Measurements from ENCODE around the gene CACNA2D4.

Gene CACNA2D4

DNA sequence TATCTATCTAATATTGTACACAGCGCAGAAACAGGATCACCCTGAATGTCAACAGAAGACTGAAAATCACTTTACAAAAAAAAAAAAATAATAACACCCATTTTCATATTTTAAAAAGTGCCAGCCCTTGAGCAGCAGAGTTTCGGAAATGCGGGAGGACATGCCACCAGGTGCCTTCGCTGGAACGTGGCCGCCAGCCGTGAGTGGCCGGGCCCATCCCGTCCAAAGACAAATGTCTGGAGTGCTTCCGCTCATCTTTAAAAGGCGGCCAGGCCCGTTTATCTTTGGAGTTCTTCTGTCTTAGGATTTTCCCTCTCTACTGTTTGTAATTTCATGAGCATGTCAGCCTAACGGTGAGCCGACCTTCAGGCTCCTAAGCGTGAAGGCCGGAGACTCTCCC lies 54.6 kb downstream of the CACNA2D4 start:
- DNase-seq (ENCODE audit: low read depth): no peak
- in situ Hi-C loops (cut with HindIII; ENCODE audit: low sequenced_read_pairs): no loop called here
- no peak overlapping the region for H3K4me3 ChIP-seq (ENCODE audit: low read depth, low read length)
- TF ChIP-seq, protein P1, sequence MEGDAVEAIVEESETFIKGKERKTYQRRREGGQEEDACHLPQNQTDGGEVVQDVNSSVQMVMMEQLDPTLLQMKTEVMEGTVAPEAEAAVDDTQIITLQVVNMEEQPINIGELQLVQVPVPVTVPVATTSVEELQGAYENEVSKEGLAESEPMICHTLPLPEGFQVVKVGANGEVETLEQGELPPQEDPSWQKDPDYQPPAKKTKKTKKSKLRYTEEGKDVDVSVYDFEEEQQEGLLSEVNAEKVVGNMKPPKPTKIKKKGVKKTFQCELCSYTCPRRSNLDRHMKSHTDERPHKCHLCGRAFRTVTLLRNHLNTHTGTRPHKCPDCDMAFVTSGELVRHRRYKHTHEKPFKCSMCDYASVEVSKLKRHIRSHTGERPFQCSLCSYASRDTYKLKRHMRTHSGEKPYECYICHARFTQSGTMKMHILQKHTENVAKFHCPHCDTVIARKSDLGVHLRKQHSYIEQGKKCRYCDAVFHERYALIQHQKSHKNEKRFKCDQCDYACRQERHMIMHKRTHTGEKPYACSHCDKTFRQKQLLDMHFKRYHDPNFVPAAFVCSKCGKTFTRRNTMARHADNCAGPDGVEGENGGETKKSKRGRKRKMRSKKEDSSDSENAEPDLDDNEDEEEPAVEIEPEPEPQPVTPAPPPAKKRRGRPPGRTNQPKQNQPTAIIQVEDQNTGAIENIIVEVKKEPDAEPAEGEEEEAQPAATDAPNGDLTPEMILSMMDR (IDR thresholded peaks at IDR 0.05; ENCODE audit: low read depth, low read length, missing control alignments): no peak

DNA sequence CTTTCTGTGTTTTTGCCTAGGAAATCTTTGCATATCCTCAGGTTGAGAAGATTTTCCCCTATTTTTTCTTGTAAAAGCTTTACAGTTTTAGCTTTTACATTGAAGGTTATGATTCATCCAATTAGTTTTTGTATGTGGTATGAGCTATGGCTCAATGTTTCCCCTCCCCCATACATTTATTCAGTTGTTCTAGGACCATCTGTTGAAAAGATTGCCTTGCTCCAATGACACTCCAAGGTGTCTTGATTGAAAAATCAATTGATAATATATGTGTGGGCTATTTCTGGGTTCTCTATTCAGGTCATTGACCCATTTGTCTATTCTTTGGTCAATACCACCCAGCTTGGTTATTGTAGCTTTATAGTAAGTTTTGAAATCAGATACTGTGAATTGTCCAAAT lies 55.5 kb downstream of the CACNA2D4 start:
- in situ Hi-C loops (cut with HindIII; ENCODE audit: low sequenced_read_pairs): no loop called here
- TF ChIP-seq, protein P1 (IDR thresholded peaks at IDR 0.05; ENCODE audit: low read depth, low read length, missing control alignments): no peak

DNA sequence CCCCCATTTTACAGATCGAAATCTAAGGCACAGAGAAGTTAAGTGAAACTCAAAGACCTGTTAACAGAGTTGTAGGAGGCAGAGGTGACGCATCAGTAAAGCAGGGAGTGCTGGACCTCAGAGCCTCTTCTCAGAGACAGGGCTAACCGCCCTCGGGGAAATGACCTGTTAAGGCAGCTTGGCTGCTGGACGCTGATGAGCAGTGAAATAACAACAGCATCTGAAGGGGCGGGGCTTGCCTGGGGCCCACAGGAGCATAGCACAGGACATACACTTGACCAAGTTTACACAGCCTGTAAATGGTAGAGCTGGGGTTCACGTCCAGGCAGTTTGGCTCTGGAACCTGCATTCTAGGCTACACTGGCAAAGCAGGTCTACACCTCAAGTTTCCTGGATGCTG lies 58.8 kb downstream of the CACNA2D4 start:
- no peak for DNase-seq (ENCODE audit: low read depth)
- in situ Hi-C loops (cut with HindIII; ENCODE audit: low sequenced_read_pairs): no loop called here
- TF ChIP-seq, protein P1 (IDR thresholded peaks at IDR 0.05; ENCODE audit: low read depth, low read length, missing control alignments): no peak
- H3K4me3 ChIP-seq (ENCODE audit: low read depth, low read length): no peak overlapping the region

More for the DNA sequence above, 55.5 kb downstream of the CACNA2D4 start:
- no peak overlapping the region for H3K4me3 ChIP-seq (ENCODE audit: low read depth, low read length)
- DNase-seq (ENCODE audit: low read depth): no peak

DNA sequence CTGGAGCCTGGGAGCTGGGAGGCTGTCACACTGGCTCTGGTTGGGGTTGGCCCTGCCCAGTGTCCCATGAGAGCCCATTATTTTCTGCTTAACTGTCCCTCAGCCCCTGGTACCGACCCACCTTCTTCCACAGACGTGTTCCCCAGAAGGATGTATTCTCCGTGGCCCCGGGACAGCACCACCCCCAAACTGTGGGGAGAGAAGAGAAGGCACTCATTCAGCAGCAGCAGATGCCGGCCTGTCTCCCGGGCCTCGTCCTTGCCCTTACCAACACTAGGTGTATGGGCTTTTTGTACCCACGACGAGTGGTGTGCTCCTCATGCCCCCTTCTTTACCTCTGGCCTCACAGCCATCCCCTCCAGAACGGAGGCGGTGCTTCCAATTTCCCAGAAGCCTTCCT lies 60.0 kb downstream of the CACNA2D4 start:
- TF ChIP-seq, protein P1 (IDR thresholded peaks at IDR 0.05; ENCODE audit: low read depth, low read length, missing control alignments): no peak
- in situ Hi-C loops (cut with HindIII; ENCODE audit: low sequenced_read_pairs): no loop called here
- no peak overlapping the region for H3K4me3 ChIP-seq (ENCODE audit: low read depth, low read length)
- DNase-seq (ENCODE audit: low read depth): no peak

DNA sequence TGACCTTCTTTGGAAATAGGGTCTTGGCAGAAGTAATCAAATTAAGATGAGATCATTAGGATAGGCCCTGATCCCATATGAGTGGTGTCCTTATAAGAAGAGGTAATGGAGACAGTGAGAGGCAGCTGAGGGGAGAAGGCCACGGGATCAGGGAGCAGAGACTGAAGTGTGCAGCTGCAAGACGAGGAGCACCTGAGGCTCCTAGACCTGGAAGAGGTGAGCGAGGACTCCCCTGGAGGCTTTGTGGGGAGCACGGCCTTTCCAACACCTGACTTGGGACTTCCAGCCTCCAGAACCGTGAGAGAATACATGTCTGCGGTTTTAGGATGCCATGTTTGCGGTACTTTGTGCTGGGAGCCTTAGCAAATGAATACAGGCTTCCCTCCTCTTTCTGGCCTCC lies 60.6 kb downstream of the CACNA2D4 start:
- TF ChIP-seq, protein P1 (IDR thresholded peaks at IDR 0.05; ENCODE audit: low read depth, low read length, missing control alignments): no peak
- no peak overlapping the region for H3K4me3 ChIP-seq (ENCODE audit: low read depth, low read length)
- in situ Hi-C loops (cut with HindIII; ENCODE audit: low sequenced_read_pairs): no loop called here
- no peak for DNase-seq (ENCODE audit: low read depth)

DNA sequence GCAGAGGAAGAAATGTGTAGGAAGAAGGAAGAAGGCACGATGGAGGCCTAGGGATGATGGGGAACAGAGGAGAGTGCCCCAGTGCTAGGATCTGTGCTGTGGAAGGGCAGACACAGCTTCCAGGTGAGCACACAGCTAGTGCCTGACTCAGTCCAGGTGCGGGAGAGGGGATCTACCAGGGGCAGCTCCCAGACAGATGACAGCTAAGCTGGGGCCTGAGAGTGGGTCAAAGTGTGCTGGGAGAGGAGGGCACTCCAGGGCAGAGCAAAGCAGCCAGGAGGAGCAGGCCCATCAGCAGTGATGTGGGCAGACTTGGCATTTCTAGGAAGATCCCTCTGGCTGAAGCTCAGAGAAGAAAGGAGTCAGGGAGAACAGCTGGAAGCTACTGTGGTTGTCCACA lies 61.4 kb downstream of the CACNA2D4 start:
- DNase-seq (ENCODE audit: low read depth): no peak
- TF ChIP-seq, protein P1 (IDR thresholded peaks at IDR 0.05; ENCODE audit: low read depth, low read length, missing control alignments): no peak
- H3K4me3 ChIP-seq (ENCODE audit: low read depth, low read length): no peak overlapping the region
- in situ Hi-C loops (cut with HindIII; ENCODE audit: low sequenced_read_pairs): no loop called here

DNA sequence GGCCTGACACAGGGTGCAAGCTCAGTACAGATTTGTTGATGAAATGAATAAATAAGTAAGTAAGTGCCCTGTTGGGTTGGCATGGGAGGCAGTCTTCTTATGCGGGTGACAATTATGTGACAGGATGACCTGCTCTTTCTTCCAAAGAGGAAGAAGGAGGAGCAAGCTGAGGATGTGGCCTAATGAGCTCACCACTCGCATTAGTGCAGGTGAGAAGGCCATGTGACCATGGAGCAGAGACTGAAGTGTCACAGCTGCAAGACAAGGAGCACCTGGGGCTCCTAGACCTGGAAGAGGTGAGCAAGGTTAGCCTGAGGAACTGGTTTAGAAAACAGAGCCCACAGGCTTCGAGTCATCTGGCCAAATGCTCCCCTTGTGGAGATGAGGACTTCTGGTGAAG lies 63.2 kb downstream of the CACNA2D4 start:
- no peak overlapping the region for H3K4me3 ChIP-seq (ENCODE audit: low read depth, low read length)
- no peak for DNase-seq (ENCODE audit: low read depth)
- in situ Hi-C loops (cut with HindIII; ENCODE audit: low sequenced_read_pairs): no loop called here
- TF ChIP-seq, protein P1 (IDR thresholded peaks at IDR 0.05; ENCODE audit: low read depth, low read length, missing control alignments): no peak

All from astrocyte of the cerebellum (primary cell).